HCT116 (cell line): ENCODE results near the gene SSX3. TPM values are rescaled to one million over a fixed set of nuclear protein-coding genes. Genes with fewer than 3 reads are reported as not detected.
"Not testable (repeated sequence)": the region's sequence is repeated elsewhere in the genome, so short reads cannot be mapped to it uniquely, and the experiment has no call there.

ENCODE experiments used
- ATAC-seq: fragments of 200-7000 bp; cut with Tn5 transposase; 2 replicates; pipeline ENCODE4 v1.9.1; 2020; ENCODE audit warnings: mild to moderate bottlenecking, moderate library complexity
- BruUV-seq: library from RNA; stranded (reverse); fragments of 400-500 nt; replicated peaks from 2 replicates; lab custom pipeline; 2021; lab: Mats Ljungman, UMichigan
- CTCF ChIA-PET: fragments of 300-600 bp; sonication (Branson Sonifier 250); formaldehyde crosslinking; loops from one replicate; lab custom pipeline; 2021; ENCODE audit warnings: antibody characterized with exemption; lab: Charles Lee
- POLR2A ChIA-PET: fragments of 300-600, 350-600 bp; sonication (Branson Sonifier 250); formaldehyde crosslinking; loops from one replicate; lab custom pipeline; 2021; ENCODE audit warnings: antibody characterized with exemption; lab: Charles Lee
- RAD21 ChIA-PET, 2 experiments: fragments of 300-600 bp; sonication (Branson Sonifier 250); formaldehyde crosslinking; loops; one replicate each; lab custom pipeline; 2023; ENCODE audit warnings: low total read pairs in 2 of 2; ENCODE audit not compliant: uncharacterized antibody in 2 of 2, unreplicated experiment in 2 of 2, low non-redundant PET in 1 of 2; lab: Charles Lee
- DNase-seq: peaks from one replicate; pipeline ENCODE4 v3.0.0-alpha.2; 2010; ENCODE audit warnings: low read depth, low spot score
- H2AFZ ChIP-seq: fragments of 200-600 bp; shearing (Covaris generic), sonication (generic); 2 replicates; pipeline ENCODE4 v1.6.1; 2017; ENCODE audit warnings: low read depth, mixed run types, mixed read lengths, antibody characterized with exemption, low read length; ENCODE audit not compliant: poor library complexity, severe bottlenecking
- H3K27ac ChIP-seq: 2 replicates; pipeline ENCODE4 v1.5.1; 2012; ENCODE audit warnings: low read depth, low read length
- H3K27me3 ChIP-seq: fragments of 200-600 bp; sonication (generic); 2 replicates; pipeline ENCODE4 v1.6.1; 2016; ENCODE audit warnings: mixed run types, low read length, mixed read lengths; ENCODE audit not compliant: insufficient read depth
- H3K36me3 ChIP-seq, 2 experiments: fragments of 200-500 bp in 1 of 2; fragments of 200-600 bp in 1 of 2; sonication (Bioruptor generic) in 1 of 2; sonication (generic) in 1 of 2; 2 replicates each; pipeline versions ENCODE4 v1.5.1 to v1.6.1; 2014 to 2016; ENCODE audit warnings: low read length in 2 of 2, inconsistent platforms in 1 of 2, mixed read lengths in 1 of 2, mixed run types in 1 of 2; ENCODE audit not compliant: insufficient read depth in 2 of 2, control insufficient read depth in 1 of 2
- H3K4me1 ChIP-seq, 2 experiments: fragments of 200-600 bp in 1 of 2; sonication (generic) in 1 of 2; 2 replicates each; pipeline versions ENCODE4 v1.5.1 to v1.6.1; 2012 to 2017; ENCODE audit warnings: low read length in 2 of 2, inconsistent platforms in 1 of 2, mild to moderate bottlenecking in 1 of 2, mixed read lengths in 1 of 2, mixed run types in 1 of 2, moderate library complexity in 1 of 2; ENCODE audit not compliant: insufficient read depth in 2 of 2, control insufficient read depth in 1 of 2
- H3K4me2 ChIP-seq: fragments of 200-600 bp; sonication (generic); 2 replicates; pipeline ENCODE4 v1.6.1; 2017; ENCODE audit warnings: mixed run types, low read length, mixed read lengths
- H3K4me3 ChIP-seq, 2 experiments: fragments of 200-600 bp in 1 of 2; sonication (generic) in 1 of 2; replicated peaks in 1 of 2; 2 replicates each; pipeline ENCODE4 v1.5.1; 2011 to 2016; ENCODE audit warnings: low read length in 2 of 2, control low read depth in 1 of 2, low read depth in 1 of 2, mild to moderate bottlenecking in 1 of 2, mixed read lengths in 1 of 2, mixed run types in 1 of 2
- H3K79me2 ChIP-seq: fragments of 200-600 bp; sonication (generic); 2 replicates; pipeline ENCODE4 v1.6.1; 2017; ENCODE audit warnings: mild to moderate bottlenecking, mixed run types, low read length, moderate library complexity, mixed read lengths; ENCODE audit not compliant: insufficient read depth
- H3K9ac ChIP-seq: fragments of 200-600 bp; sonication (generic); 2 replicates; pipeline ENCODE4 v1.6.1; 2016; ENCODE audit warnings: low read length, mixed read lengths
- H3K9me2 ChIP-seq: fragments of 200-600 bp; sonication (generic), shearing (Covaris generic); 2 replicates; pipeline ENCODE4 v1.6.1; 2017; ENCODE audit warnings: mixed run types, mild to moderate bottlenecking, moderate library complexity; ENCODE audit not compliant: insufficient read depth
- H3K9me3 ChIP-seq, 2 experiments: fragments of 200-500 bp in 1 of 2; fragments of 200-600 bp in 1 of 2; sonication (Bioruptor generic) in 1 of 2; sonication (generic) in 1 of 2; 2 replicates each; pipeline ENCODE4 v1.6.1; 2014 to 2017; ENCODE audit warnings: low read length in 2 of 2, mixed read lengths in 2 of 2, inconsistent platforms in 1 of 2, low read depth in 1 of 2, mild to moderate bottlenecking in 1 of 2, mixed run types in 1 of 2, moderate library complexity in 1 of 2; ENCODE audit not compliant: control insufficient read depth in 1 of 2, insufficient read depth in 1 of 2
- H4K20me1 ChIP-seq: fragments of 200-600 bp; sonication (generic), shearing (Covaris generic); 2 replicates; pipeline ENCODE4 v1.6.1; 2017; ENCODE audit warnings: mixed run types, mild to moderate bottlenecking, moderate library complexity; ENCODE audit not compliant: insufficient read depth
- CEBPB ChIP-seq: IDR thresholded peaks from 2 replicates; pipeline ENCODE4 v1.6.1; 2012; ENCODE audit warnings: low read depth
- FOSL1 ChIP-seq: IDR thresholded peaks from 2 replicates; pipeline ENCODE4 v1.6.1; 2012; ENCODE audit warnings: low read depth
- RAD21 ChIP-seq: IDR thresholded peaks from 2 replicates; pipeline ENCODE4 v1.6.1; 2012; ENCODE audit warnings: low read depth, mild to moderate bottlenecking
- ZFX ChIP-seq: fragments of 450-650 bp; IDR thresholded peaks from 2 replicates; pipeline ENCODE4 v1.6.1; 2017
- intact Hi-C: fragments of 100-400 bp; cut with micrococcal nuclease; formaldehyde crosslinking; loops from 2 replicates; pipeline ENCODE4 v1.10.0; 2022
- total RNA-seq: library from RNA; stranded (reverse); gene quantifications from one replicate; pipeline ENCODE4 v1.2.1, GENCODE V29; 2021; ENCODE audit not compliant: unreplicated experiment
- TF ChIP-seq, protein P1 (sequence below): IDR thresholded peaks from 2 replicates; pipeline ENCODE4 v1.6.1; 2011; ENCODE audit warnings: mild to moderate bottlenecking, low read length, moderate library complexity; ENCODE audit not compliant: insufficient replicate concordance; ENCODE audit errors: extremely low read depth

Gene SSX3
- total RNA-seq, 1 experiment from 2014 or later = not detected

- no peaks in the 10 kb centered on the region for H3K4me1 ChIP-seq
- ATAC-seq = no peak
- no peak overlapping the region for H3K27ac ChIP-seq
- RAD21 ChIA-PET = no interaction called here
- POLR2A ChIA-PET = no interaction called here
- no peak for TF ChIP-seq RAD21
- TF ChIP-seq, protein P1, sequence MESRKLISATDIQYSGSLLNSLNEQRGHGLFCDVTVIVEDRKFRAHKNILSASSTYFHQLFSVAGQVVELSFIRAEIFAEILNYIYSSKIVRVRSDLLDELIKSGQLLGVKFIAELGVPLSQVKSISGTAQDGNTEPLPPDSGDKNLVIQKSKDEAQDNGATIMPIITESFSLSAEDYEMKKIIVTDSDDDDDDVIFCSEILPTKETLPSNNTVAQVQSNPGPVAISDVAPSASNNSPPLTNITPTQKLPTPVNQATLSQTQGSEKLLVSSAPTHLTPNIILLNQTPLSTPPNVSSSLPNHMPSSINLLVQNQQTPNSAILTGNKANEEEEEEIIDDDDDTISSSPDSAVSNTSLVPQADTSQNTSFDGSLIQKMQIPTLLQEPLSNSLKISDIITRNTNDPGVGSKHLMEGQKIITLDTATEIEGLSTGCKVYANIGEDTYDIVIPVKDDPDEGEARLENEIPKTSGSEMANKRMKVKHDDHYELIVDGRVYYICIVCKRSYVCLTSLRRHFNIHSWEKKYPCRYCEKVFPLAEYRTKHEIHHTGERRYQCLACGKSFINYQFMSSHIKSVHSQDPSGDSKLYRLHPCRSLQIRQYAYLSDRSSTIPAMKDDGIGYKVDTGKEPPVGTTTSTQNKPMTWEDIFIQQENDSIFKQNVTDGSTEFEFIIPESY = no peak
- TF ChIP-seq ZFX = no peak
- no peak for TF ChIP-seq CEBPB
- TF ChIP-seq FOSL1 = no peak
- TF ChIP-seq, all 23 proteins: peak for 0
- BruUV-seq = no TSS peak
- H3K79me2 ChIP-seq = no peaks in the 10 kb centered on the region
- H3K9me2 ChIP-seq = no peaks in the 10 kb centered on the region
- no peak overlapping the region for H3K9ac ChIP-seq
- H3K9me3 ChIP-seq = no peaks in the 10 kb centered on the region
- H2AFZ ChIP-seq = no peak overlapping the region
- H3K27me3 ChIP-seq = no peaks in the 10 kb centered on the region
- intact Hi-C loops = no loop called here
- H4K20me1 ChIP-seq = no peaks in the 10 kb centered on the region
- DNase-seq = no peak
- CTCF ChIA-PET = no interaction called here
- H3K36me3 ChIP-seq = no peaks in the 10 kb centered on the region
- H3K4me3 ChIP-seq = no peak overlapping the region
- H3K4me2 ChIP-seq = no peak overlapping the region
Observed at GRCh38 chrX:48357681-48358080, 1.2 kb upstream of the SSX3 start.

DNA sequence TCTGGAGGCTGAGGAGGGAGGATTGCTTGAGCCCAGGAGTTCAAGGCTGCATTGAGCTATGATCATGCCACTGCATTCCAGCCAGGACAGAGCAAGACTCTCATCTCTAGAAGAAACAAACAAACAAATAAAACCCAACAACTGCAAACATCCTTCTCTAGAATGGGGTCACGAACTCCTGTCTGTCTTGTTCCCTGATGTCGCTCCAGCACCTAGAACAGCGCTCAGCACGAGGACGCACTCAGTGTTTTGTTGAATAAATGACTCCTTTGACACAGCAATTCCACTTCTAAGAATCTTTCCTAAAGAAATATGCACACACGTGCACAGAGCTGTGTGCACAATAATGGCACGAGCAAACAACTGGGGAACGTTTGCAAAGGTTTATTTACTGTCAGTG lies 10.4 kb downstream of the SSX3 start:
- H3K27ac ChIP-seq, H3K79me2 ChIP-seq, BruUV-seq, H3K4me1 ChIP-seq, H3K27me3 ChIP-seq, H3K4me2 ChIP-seq, H3K9ac ChIP-seq, H3K4me3 ChIP-seq, H2AFZ ChIP-seq, POLR2A ChIA-PET, H3K36me3 ChIP-seq, CTCF ChIA-PET, H3K9me2 ChIP-seq, ATAC-seq, intact Hi-C loops, H4K20me1 ChIP-seq, DNase-seq, H3K9me3 ChIP-seq, RAD21 ChIA-PET: not testable (repeated sequence)

DNA sequence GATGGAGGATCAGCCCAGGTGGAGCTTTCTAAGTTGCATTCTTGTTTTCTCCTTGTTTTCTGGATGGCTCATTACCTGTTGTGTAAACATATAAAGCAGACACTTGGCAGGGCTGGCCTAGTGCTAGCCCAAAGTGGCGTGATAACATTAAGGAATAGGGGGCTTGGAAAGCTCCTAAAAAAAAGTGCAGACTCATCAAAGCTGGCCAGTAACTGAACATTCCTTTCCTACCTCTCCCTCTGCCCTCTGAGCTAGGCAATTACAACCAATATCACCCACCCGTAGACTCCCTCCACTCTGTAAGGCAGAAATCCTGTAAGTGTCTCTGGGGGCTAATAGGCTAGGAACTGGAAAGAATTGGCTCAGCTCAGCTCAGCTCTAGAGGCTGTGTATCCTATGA lies 42.5 kb downstream of the SSX3 start:
- H3K4me3 ChIP-seq, H3K27ac ChIP-seq, ATAC-seq, H3K9ac ChIP-seq, H3K9me2 ChIP-seq, intact Hi-C loops, H3K27me3 ChIP-seq, POLR2A ChIA-PET, BruUV-seq, H2AFZ ChIP-seq, H3K4me2 ChIP-seq, H3K9me3 ChIP-seq, H3K36me3 ChIP-seq, CTCF ChIA-PET, RAD21 ChIA-PET, H4K20me1 ChIP-seq, H3K79me2 ChIP-seq, DNase-seq, H3K4me1 ChIP-seq: not testable (repeated sequence)
